HG02973 (cell line): ENCODE results near the gene PAK4.

ENCODE experiments used
- ATAC-seq: cut with Tn5 transposase; IDR thresholded peaks from one replicate; pipeline ENCODE4 v1.9.1; 2021; ENCODE audit warnings: moderate library complexity; ENCODE audit not compliant: unreplicated experiment

The PAK4 gene

GRCh38 chr19:39145180-39145953 lies 19.8 kb downstream of the PAK4 start:
- no peak for ATAC-seq

DNA sequence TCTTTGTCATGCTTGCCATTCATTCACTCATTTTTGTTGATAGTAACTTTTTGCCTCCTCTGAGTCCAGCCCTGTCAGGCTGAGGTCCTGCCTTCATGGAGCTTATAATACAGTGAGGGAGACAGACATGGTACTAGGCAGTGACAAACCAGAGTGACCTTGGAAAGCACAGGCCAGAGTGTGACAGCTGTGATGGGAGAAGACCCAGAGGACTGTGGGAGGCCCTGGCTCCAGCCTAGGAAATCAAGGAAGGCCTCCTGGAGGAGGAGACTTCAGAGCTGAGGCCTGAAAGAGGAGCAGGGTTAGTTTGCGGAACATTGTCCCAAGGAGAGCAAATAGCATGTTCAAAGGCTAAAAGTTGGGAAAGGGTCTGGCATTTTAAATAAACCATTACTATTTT lies 20.5 kb downstream of the PAK4 start:
- ATAC-seq = no peak

DNA sequence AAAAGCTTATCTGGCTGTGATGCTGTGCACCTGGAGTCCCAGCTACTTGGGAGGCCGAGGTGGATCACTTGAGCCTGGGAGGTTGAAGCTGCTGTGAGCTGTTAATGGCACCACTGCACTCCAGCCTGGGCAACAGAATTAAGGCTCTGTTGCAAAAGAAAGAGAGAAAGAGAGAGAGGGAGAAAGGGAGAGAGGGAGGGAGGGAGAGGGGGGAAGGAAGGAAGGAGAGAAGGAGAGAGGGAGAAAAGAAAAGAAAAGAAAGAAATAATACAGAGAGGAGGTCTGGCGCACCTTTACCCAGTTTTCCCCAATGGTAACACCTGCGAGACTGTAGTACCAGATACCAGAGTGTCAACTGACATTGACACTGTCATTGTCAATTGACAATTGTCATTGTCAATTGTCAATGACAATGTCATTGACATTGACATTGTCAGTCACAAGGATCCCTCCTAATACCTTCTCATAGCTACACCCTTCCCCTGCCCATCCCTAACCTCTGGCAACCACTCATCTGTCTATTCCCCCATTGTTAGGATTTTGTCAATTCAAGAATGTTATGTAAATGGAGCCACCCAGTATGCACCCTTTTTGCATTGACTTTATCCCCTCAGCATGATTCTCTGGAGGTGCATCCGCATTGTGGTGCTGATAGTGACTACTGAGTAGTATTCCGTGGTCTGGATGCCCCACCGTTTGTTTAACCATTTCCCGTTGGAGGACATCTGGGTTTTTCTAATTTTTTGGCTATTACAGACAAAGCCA lies 21.3 kb downstream of the PAK4 start:
- no peak for ATAC-seq

DNA sequence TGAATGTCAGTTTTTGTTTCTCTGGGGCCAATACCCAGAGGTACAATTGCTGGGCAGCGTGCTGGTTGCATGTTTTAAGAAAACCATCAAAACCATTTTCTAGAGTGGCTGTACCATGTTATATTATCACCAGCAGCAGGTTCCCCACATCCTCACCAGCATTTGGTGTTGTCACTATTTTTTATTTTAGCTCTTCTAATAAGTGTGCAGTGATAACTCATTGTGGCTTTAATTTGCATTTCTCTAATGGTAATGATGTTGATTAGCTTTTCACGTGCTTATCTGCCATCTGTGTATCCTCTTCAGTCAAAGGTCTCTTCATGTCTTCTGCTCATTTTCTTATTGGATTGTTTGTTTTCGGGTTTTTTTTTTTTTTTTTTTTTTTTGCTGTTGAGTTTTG lies 21.9 kb downstream of the PAK4 start:
- ATAC-seq = no peak

GRCh38 chr19:39148939-39149529 lies 23.4 kb downstream of the PAK4 start:
- no peak for ATAC-seq

GRCh38 chr19:39150235-39150634 lies 24.6 kb downstream of the PAK4 start:
- ATAC-seq = no peak

- no peak for ATAC-seq
These were observed 25.4 kb downstream of the PAK4 start for GRCh38 chr19:39150807-39151600.

DNA sequence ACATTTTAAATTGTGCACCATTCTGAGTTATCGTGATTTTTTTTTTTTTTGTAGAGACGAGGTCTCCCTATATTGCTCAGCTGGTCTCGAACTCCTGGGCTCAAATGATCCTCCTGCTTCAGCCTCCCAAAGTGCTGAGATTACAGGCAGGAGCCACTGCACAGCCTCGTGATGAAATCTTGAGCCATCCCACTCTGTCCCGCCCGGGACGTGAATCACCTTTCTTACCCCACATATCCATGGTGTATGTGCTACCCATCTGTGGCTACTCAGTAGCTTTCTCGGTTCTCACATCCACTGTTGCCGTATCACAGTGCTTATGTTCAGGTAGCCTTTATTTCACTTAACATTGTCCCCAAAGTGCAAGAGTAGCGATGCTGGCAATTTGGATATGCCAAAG lies 26.5 kb downstream of the PAK4 start:
- no peak for ATAC-seq

GRCh38 chr19:39154100-39154628 lies 28.6 kb downstream of the PAK4 start:
- ATAC-seq = no peak

GRCh38 chr19:39154629-39155100 lies 29.1 kb downstream of the PAK4 start:
- no peak for ATAC-seq

DNA sequence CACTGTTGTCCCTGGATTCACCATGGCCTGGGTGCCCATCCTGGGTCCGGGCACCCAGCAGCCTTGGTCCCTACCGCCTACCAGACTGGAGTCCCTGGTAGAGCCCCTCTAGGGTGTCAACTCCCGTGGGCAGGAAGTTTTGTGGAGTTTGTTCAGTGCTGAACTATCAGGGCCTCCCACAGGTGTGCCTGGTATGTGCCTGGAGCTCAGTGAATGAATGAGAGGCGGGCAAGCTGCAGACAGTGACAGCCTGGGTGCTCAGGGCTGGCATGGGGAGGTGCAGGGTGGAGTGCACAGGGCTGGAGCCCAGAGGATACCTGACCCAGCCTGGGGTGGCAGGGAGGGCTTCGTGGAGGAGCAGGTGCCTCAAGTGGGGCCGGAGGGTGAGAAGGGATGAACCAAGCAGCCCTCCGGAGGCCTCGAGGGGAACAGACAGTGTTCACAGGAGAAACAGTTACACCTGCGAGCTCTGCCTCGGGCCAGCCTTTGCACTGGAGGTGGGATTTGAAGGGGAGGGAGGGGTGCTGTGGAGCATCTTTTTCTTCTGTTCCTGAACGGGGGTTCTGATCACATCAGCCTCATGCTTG lies 29.6 kb downstream of the PAK4 start:
- ATAC-seq = no peak

GRCh38 chr19:39155741-39156140 lies 30.2 kb downstream of the PAK4 start:
- no peak for ATAC-seq

DNA sequence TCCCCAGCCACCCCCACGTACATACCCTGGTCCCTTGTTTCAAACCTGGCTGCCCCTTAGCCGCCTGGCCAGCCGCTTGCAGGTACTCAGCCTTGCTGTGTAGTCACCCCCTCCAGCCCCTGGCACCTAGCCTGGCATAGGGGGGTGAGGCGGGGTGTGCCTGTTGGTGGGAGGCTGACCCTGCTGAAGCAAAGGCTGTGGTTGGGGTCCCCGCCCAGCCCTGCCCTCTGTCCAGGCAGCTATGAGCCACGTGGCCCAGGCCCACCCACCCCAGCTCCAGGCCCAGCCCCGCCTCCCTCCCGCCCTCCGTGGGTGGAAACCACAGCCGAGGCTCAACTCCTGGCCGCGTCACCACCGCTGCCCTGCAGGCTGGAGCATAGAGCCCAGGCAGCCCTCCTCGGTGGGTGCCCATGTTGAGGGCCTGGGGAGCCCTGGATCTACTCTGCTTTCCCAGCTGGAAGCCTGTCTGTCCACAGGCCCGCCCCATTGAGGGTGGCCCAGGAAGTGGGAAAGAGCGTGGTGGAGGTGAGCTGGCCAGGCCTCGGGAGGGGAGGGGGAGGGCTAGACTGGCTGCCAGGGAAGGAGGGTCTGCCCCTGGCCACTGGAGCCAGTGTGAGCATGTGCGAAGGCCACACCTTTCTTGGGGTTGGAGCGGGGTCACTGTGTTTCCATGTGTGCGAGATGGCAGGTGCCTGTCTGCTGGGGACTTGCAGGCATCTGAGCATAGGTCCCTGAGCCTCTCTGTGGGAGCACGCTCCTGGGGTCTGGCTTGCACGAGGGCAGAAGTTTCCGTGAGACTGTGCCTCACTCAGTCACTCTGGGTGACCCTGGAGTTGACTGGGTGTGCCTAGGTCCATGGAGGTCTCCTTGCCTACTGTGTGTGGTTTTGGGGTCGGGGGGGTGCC lies 31.0 kb downstream of the PAK4 start:
- ATAC-seq = no peak

- no peak for ATAC-seq
These were observed 31.9 kb downstream of the PAK4 start for GRCh38 chr19:39157275-39157996.

DNA sequence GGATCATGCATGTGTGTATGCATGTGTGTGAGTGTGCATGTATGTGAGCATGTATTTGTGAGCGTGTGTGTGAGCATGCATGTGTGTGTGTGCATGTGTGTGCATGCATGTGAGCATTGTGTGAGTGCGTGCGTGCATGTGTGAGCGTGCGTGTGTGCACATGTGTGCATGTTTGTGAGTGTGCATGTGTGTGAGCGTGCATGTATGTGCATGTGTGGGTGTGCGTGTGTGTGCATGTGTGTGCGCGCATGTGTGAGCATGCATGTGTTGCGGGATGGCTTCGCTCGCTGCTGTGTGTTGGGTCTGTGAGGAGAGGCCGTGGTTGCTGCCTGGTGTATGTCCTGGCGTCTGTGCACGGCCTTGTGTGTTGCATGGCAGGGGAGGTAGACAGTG lies 32.4 kb downstream of the PAK4 start:
- no peak for ATAC-seq

- no peak for ATAC-seq
These were observed 33.2 kb downstream of the PAK4 start for GRCh38 chr19:39158646-39159260.

GRCh38 chr19:39160523-39160861 lies 34.9 kb downstream of the PAK4 start:
- ATAC-seq = no peak

- ATAC-seq = no peak
These were observed 35.5 kb downstream of the PAK4 start for GRCh38 chr19:39160889-39161672.
